Sigmoid colon (tissue), 7 donors: ENCODE data around the gene UCK1. TPM values are rescaled to one million over a fixed set of nuclear protein-coding genes. Genes with fewer than 3 reads are reported as not detected.

ENCODE experiments used
- DNase-seq: peaks from one replicate; pipeline ENCODE4 v3.0.0-alpha.2; 2019
- H3K27ac ChIP-seq, 4 donors: fragments of 200-600 bp; sonication (generic); one replicate each; pipeline ENCODE4 v1.5.1; 2016 to 2019; ENCODE audit warnings: mild to moderate bottlenecking in 1 of 4
- H3K27me3 ChIP-seq, 3 donors: fragments of 200-600 bp; sonication (generic); one replicate each; pipeline ENCODE4 v1.5.1; 2019; ENCODE audit warnings: mild to moderate bottlenecking in 1 of 3
- H3K36me3 ChIP-seq, 4 donors: fragments of 200-600 bp; sonication (generic); one replicate each; pipeline ENCODE4 v1.5.1; 2016 to 2019
- H3K4me1 ChIP-seq, 4 donors: fragments of 200-600 bp; sonication (generic); one replicate each; pipeline ENCODE4 v1.5.1; 2017 to 2019
- H3K4me3 ChIP-seq, 4 donors: fragments of 200-600 bp; sonication (generic); one replicate each; pipeline ENCODE4 v1.5.1; 2017 to 2019; ENCODE audit warnings: mild to moderate bottlenecking in 2 of 4, moderate library complexity in 1 of 4
- H3K9me3 ChIP-seq, 4 donors: fragments of 200-600 bp in 3 of 4; sonication (generic) in 3 of 4; one replicate each; pipeline versions ENCODE4 v1.5.1 to v1.6.1; 2013 to 2019
- CTCF ChIP-seq, 4 experiments: fragments of 450-650 bp in 3 of 4; fragments of 200-600 bp in 1 of 4; IDR thresholded peaks; one replicate each; pipeline ENCODE4 v1.5.1; 2016 to 2019; ENCODE audit warnings: antibody characterized with exemption in 4 of 4, mild to moderate bottlenecking in 3 of 4, moderate library complexity in 2 of 4
- EP300 ChIP-seq, 4 donors: sonication (generic); formaldehyde crosslinking; IDR thresholded peaks; one replicate each; pipeline ENCODE4 v1.6.1; 2017; ENCODE audit warnings: antibody characterized with exemption in 4 of 4
- POLR2A ChIP-seq, 2 donors: fragments of 450-650 bp; IDR thresholded peaks; one replicate each; pipeline ENCODE4 v1.6.1; 2016; ENCODE audit warnings: antibody characterized with exemption in 2 of 2, mild to moderate bottlenecking in 2 of 2, moderate library complexity in 2 of 2
- POLR2AphosphoS5 ChIP-seq, 4 donors: sonication (generic); formaldehyde crosslinking; IDR thresholded peaks; one replicate each; pipeline ENCODE4 v1.6.1; 2017; ENCODE audit warnings: antibody characterized with exemption in 4 of 4
- WGBS, 2 donors: extraction: QIAGEN DNeasy Blood & Tissue Kit; methylation state at CpG; one replicate each; pipeline ENCODE4 v1.1.7; 2013; 5-methylcytosine and 5-hydroxymethylcytosine counted together
- intact Hi-C: fragments of 100-400 bp; cut with DNase I; formaldehyde crosslinking; loops from one replicate; pipeline ENCODE4 v1.15.1; 2023
- polyA plus RNA-seq, 3 donors: library from polyadenylated mRNA; stranded (reverse); fragments of 200-250 nt; gene quantifications; one replicate each; pipeline ENCODE4 v1.2.3, GENCODE V29; 2013
- total RNA-seq, 4 donors: library from RNA; depleted of rRNA; stranded (reverse); fragments of >200 nt; gene quantifications; one replicate each; pipeline ENCODE4 v1.1.0, GENCODE V29; 2016
- donor health status: healthy with polysubstance abuse.
- donor health status: Bipolar disorder and iron deficiency.
- donor health status: healthy.

The UCK1 gene
- total and polyA plus RNA-seq, 7 donors, result 20.8 to 67.5 (median 35.7) TPM

- Histone ChIP-seq H3K9me3 (no peaks in the 10 kb centered on the region), H3K36me3 (peaks cover 64 to 97% (median 89%) of the 10 kb centered on the region in 4 donors), H3K27me3 (no peaks in the 10 kb centered on the region), H3K4me3 (no peak overlapping the region), H3K4me1 (peaks cover 0 to 35% (median 16%) of the 10 kb centered on the region in 4 donors), H3K27ac (peak overlapping the region; percentile 72 to 81 (median 78))
- DNase-seq, result peak; percentile 40
- intact Hi-C loops, result loop anchor here (5.0 kb wide), 1 partner anchor 62 kb away; no protein-coding TSS in a partner anchor
- WGBS, 2 donors, result 96% methylated on average over 15 of the region's 15 CpGs
- TF ChIP-seq CTCF (IDR thresholded peaks at IDR 0.05) (no peak), POLR2A (IDR thresholded peaks at IDR 0.05) (no peak), POLR2AphosphoS5 (IDR thresholded peaks at IDR 0.05) (no peak), EP300 (IDR thresholded peaks at IDR 0.05) (no peak)
Observed at GRCh38 chr9:131484560-131485185, 46.4 kb downstream of the UCK1 start.

GRCh38 chr9:131484051-131484445, 47.0 kb downstream of the UCK1 start:
- Histone ChIP-seq H3K27ac (peak overlapping the region; percentile 72 to 81 (median 78)), H3K4me1 (peaks cover 0 to 35% (median 16%) of the 10 kb centered on the region in 4 donors), H3K4me3 (no peak overlapping the region), H3K27me3 (no peaks in the 10 kb centered on the region), H3K9me3 (no peaks in the 10 kb centered on the region), H3K36me3 (peaks cover 63 to 97% (median 88%) of the 10 kb centered on the region in 4 donors)
- WGBS, 2 donors, result 95 to 97% methylated on average over 7 of the region's 7 CpGs
- DNase-seq, result no peak
- TF ChIP-seq POLR2AphosphoS5 (IDR thresholded peaks at IDR 0.05), result no peak
- no peak for TF ChIP-seq POLR2A (IDR thresholded peaks at IDR 0.05)
- no peak for TF ChIP-seq EP300 (IDR thresholded peaks at IDR 0.05)
- no peak for TF ChIP-seq CTCF (IDR thresholded peaks at IDR 0.05)
- intact Hi-C loops, result loop anchor here (5.0 kb wide), 1 partner anchor 62 kb away; no protein-coding TSS in a partner anchor

- intact Hi-C loops, result loop anchor here (5.0 kb wide), 1 partner anchor 61 kb away; no protein-coding TSS in a partner anchor
- no peak overlapping the region for H3K4me3 ChIP-seq
- WGBS, 2 donors, result 91% methylated on average over 9 of the region's 9 CpGs
- no peaks in the 10 kb centered on the region for H3K9me3 ChIP-seq
- H3K27me3 ChIP-seq, result no peaks in the 10 kb centered on the region
- peak overlapping the region; percentile 72 to 81 (median 78) for H3K27ac ChIP-seq
- peaks cover 0 to 35% (median 16%) of the 10 kb centered on the region in 4 donors for H3K4me1 ChIP-seq
- TF ChIP-seq EP300 (IDR thresholded peaks at IDR 0.05) (peak in 3 of 4 donors; percentile 55 to 62 (median 60)), POLR2A (IDR thresholded peaks at IDR 0.05) (no peak), CTCF (IDR thresholded peaks at IDR 0.05) (no peak), POLR2AphosphoS5 (IDR thresholded peaks at IDR 0.05) (peak in 3 of 4 donors; percentile 42 to 51 (median 49))
- peak; percentile 92 for DNase-seq
- peaks cover 62 to 97% (median 87%) of the 10 kb centered on the region in 4 donors for H3K36me3 ChIP-seq
Observed at GRCh38 chr9:131483319-131484050, 47.6 kb downstream of the UCK1 start.

- Histone ChIP-seq H3K36me3 (peaks cover 62 to 97% (median 84%) of the 10 kb centered on the region in 4 donors), H3K4me1 (peaks cover 0 to 35% (median 16%) of the 10 kb centered on the region in 4 donors), H3K27ac (peak overlapping the region; percentile 72 to 81 (median 78)), H3K9me3 (no peaks in the 10 kb centered on the region), H3K4me3 (no peak overlapping the region), H3K27me3 (no peaks in the 10 kb centered on the region)
- 91 to 94% methylated on average over 24 of the region's 24 CpGs for WGBS, 2 donors
- no peak for DNase-seq
- intact Hi-C loops, result loop anchor here (5.0 kb wide), 1 partner anchor 60 kb away; no protein-coding TSS in a partner anchor
- TF ChIP-seq CTCF (IDR thresholded peaks at IDR 0.05), result no peak
- TF ChIP-seq POLR2AphosphoS5 (IDR thresholded peaks at IDR 0.05), result no peak
- no peak for TF ChIP-seq POLR2A (IDR thresholded peaks at IDR 0.05)
- TF ChIP-seq EP300 (IDR thresholded peaks at IDR 0.05), result no peak
Observed at GRCh38 chr9:131482343-131483006, 48.6 kb downstream of the UCK1 start.
